IMR-90 (cell line): ENCODE measurements around the gene CALM1. TPM values are rescaled to one million over a fixed set of nuclear protein-coding genes. Genes with fewer than 3 reads are reported as not detected.

ENCODE experiments used
- ATAC-seq: fragments of 200-7000 bp; cut with Tn5 transposase; 2 replicates; pipeline ENCODE4 v1.9.1; 2020; ENCODE audit warnings: low read depth, mild to moderate bottlenecking, moderate library complexity
- BruUV-seq: library from RNA; stranded (reverse); fragments of 400-500 nt; replicated peaks from 2 replicates; lab custom pipeline; 2021; lab: Mats Ljungman, UMichigan
- CTCF ChIA-PET: fragments of 300-600 bp; formaldehyde crosslinking; extraction: SDS; loops from one replicate; lab custom pipeline; 2021; ENCODE audit warnings: antibody characterized with exemption; lab: Yijun Ruan, JAX
- POLR2A ChIA-PET: fragments of 300-600 bp; sonication (Branson Sonifier 250); formaldehyde crosslinking; loops from one replicate; lab custom pipeline; 2022; ENCODE audit warnings: antibody characterized with exemption; ENCODE audit not compliant: unreplicated experiment; lab: Charles Lee
- DNase-seq: peaks from one replicate; pipeline ENCODE4 v3.0.0; 2013
- H2AFZ ChIP-seq: replicated peaks from 2 replicates; pipeline ENCODE3; 2013; ENCODE audit warnings: low read length, mild to moderate bottlenecking; ENCODE audit not compliant: poor library complexity
- H2AK5ac ChIP-seq: 2 replicates; pipeline ENCODE4 v1.6.1; 2013; ENCODE audit warnings: low read depth, low read length, inconsistent platforms
- H2AK9ac ChIP-seq: replicated peaks from 2 replicates; pipeline ENCODE3; 2013; ENCODE audit warnings: mild to moderate bottlenecking, low read depth, low read length, moderate library complexity; ENCODE audit not compliant: poor library complexity
- H2BK120ac ChIP-seq: 2 replicates; pipeline ENCODE4 v1.6.1; 2013; ENCODE audit warnings: low read depth, low read length, inconsistent platforms
- H2BK15ac ChIP-seq: 3 replicates; pipeline ENCODE4 v1.6.1; 2013; ENCODE audit warnings: low read depth, low read length, inconsistent platforms
- H2BK20ac ChIP-seq: 2 replicates; pipeline ENCODE4 v1.6.1; 2013; ENCODE audit warnings: low read depth, mild to moderate bottlenecking, inconsistent platforms, low read length, moderate library complexity
- H2BK5ac ChIP-seq: 2 replicates; pipeline ENCODE4 v1.6.1; 2013; ENCODE audit warnings: mild to moderate bottlenecking, low read depth, low read length, inconsistent platforms; ENCODE audit not compliant: poor library complexity, severe bottlenecking
- H3K14ac ChIP-seq: replicated peaks from 2 replicates; pipeline ENCODE4 v1.6.1; 2013; ENCODE audit warnings: low read depth, low read length, inconsistent platforms
- H3K18ac ChIP-seq: 2 replicates; pipeline ENCODE4 v1.6.1; 2013; ENCODE audit warnings: low read depth, low read length, control low read depth
- H3K23ac ChIP-seq: 2 replicates; pipeline ENCODE4 v1.6.1; 2013; ENCODE audit warnings: low read depth, low read length, inconsistent platforms
- H3K27ac ChIP-seq: 2 replicates; pipeline ENCODE4 v1.5.1; 2013; ENCODE audit warnings: mild to moderate bottlenecking, control low read depth, low read length; ENCODE audit not compliant: insufficient read depth
- H3K27me3 ChIP-seq: 2 replicates; pipeline ENCODE4 v1.6.1; 2013; ENCODE audit warnings: low read length; ENCODE audit not compliant: control insufficient read depth, insufficient read depth
- H3K36me3 ChIP-seq: 2 replicates; pipeline ENCODE4 v1.6.1; 2013; ENCODE audit warnings: low read length, mixed read lengths; ENCODE audit not compliant: control insufficient read depth, insufficient read depth
- H3K4ac ChIP-seq: 2 replicates; pipeline ENCODE4 v1.6.1; 2013; ENCODE audit warnings: low read depth, low read length, inconsistent platforms
- H3K4me1 ChIP-seq: 2 replicates; pipeline ENCODE4 v1.6.1; 2013; ENCODE audit warnings: low read length, mixed read lengths; ENCODE audit not compliant: control insufficient read depth, insufficient read depth
- H3K4me2 ChIP-seq: 2 replicates; pipeline ENCODE4 v1.6.1; 2013; ENCODE audit warnings: low read depth, mild to moderate bottlenecking, control low read depth, low read length, moderate library complexity
- H3K4me3 ChIP-seq: 2 replicates; pipeline ENCODE4 v1.5.1; 2013; ENCODE audit warnings: low read depth, mild to moderate bottlenecking, control low read depth, low read length, moderate library complexity; ENCODE audit not compliant: insufficient read depth
- H3K56ac ChIP-seq: 2 replicates; pipeline ENCODE4 v1.6.1; 2013; ENCODE audit warnings: low read length, inconsistent platforms; ENCODE audit not compliant: insufficient read depth; ENCODE audit errors: extremely low read depth
- H3K79me1 ChIP-seq, 2 experiments: 2 replicates each; pipeline ENCODE4 v1.6.1; 2013; ENCODE audit warnings: low read length in 2 of 2, inconsistent platforms in 1 of 2, low read depth in 1 of 2
- H3K9ac ChIP-seq: 2 replicates; pipeline ENCODE4 v1.6.1; 2013; ENCODE audit warnings: low read depth, low read length, control low read depth
- H3K9me1 ChIP-seq: 2 replicates; pipeline ENCODE4 v1.6.1; 2013; ENCODE audit warnings: low read length, inconsistent platforms; ENCODE audit not compliant: insufficient read depth
- H3K9me3 ChIP-seq: 2 replicates; pipeline ENCODE4 v1.6.1; 2013; ENCODE audit warnings: low read length; ENCODE audit not compliant: control insufficient read depth, insufficient read depth
- H4K20me1 ChIP-seq: 2 replicates; pipeline ENCODE4 v1.6.1; 2013; ENCODE audit warnings: low read length, inconsistent platforms; ENCODE audit not compliant: insufficient read depth
- H4K5ac ChIP-seq: 2 replicates; pipeline ENCODE4 v1.6.1; 2013; ENCODE audit warnings: mild to moderate bottlenecking, low read depth, low read length, control low read depth
- H4K8ac ChIP-seq, 2 experiments: 2 replicates each; pipeline ENCODE4 v1.6.1; 2013; ENCODE audit warnings: low read depth in 2 of 2, low read length in 2 of 2, control low read depth in 1 of 2, inconsistent platforms in 1 of 2
- H4K91ac ChIP-seq: 2 replicates; pipeline ENCODE4 v1.6.1; 2013; ENCODE audit warnings: low read depth, low read length, inconsistent platforms; ENCODE audit not compliant: insufficient read depth
- FOS ChIP-seq: fragments of 150-350 bp; IDR thresholded peaks from 2 replicates; pipeline ENCODE4 v1.6.1; 2016; ENCODE audit warnings: low read depth, low read length
- MAZ ChIP-seq: IDR thresholded peaks from 2 replicates; pipeline ENCODE4 v1.6.1; 2012; ENCODE audit warnings: low read depth, mild to moderate bottlenecking, low read length, improper control_type of control experiment, moderate library complexity, borderline replicate concordance
- NFE2L2 ChIP-seq: fragments of 150-350 bp; IDR thresholded peaks from 2 replicates; pipeline ENCODE4 v1.6.1; 2016; ENCODE audit warnings: low read depth, mild to moderate bottlenecking, low read length
- RFX5 ChIP-seq: IDR thresholded peaks from 2 replicates; pipeline ENCODE4 v1.8.0; 2012; ENCODE audit warnings: low read depth, mild to moderate bottlenecking, low read length, moderate library complexity
- SMC3 ChIP-seq: fragments of 150-350 bp; IDR thresholded peaks from 2 replicates; pipeline ENCODE4 v1.6.1; 2016; ENCODE audit warnings: low read depth, mild to moderate bottlenecking, antibody characterized with exemption, low read length, moderate library complexity
- USF2 ChIP-seq: fragments of 150-350 bp; IDR thresholded peaks from 2 replicates; pipeline ENCODE4 v1.6.1; 2017; ENCODE audit warnings: mild to moderate bottlenecking, antibody characterized with exemption, low read length, low read depth
- WGBS, 2 experiments: methylation state at CpG; one replicate each; pipeline versions ENCODE4 v1.1.5 to v1.1.7; 2013; ENCODE audit warnings: missing lambda C conversion rate in 2 of 2; ENCODE audit not compliant: insufficient read length in 1 of 2; ENCODE audit errors: extremely low coverage in 2 of 2; 5-methylcytosine and 5-hydroxymethylcytosine counted together
- dilution Hi-C: fragments of 300-500 bp; cut with HindIII; formaldehyde crosslinking; loops from one replicate; pipeline ENCODE4 v1.14.3; 2018; ENCODE audit warnings: low sequenced_read_pairs; ENCODE audit not compliant: unreplicated experiment
- in situ Hi-C: fragments of 300-500 bp; cut with MboI; formaldehyde crosslinking; loops from 3 replicates; pipeline ENCODE4 v1.14.3; 2019; ENCODE audit warnings: low sequenced_read_pairs, inconsistent platforms, mixed read lengths
- intact Hi-C: fragments of 100-400 bp; cut with micrococcal nuclease; formaldehyde crosslinking; loops from 2 replicates; pipeline ENCODE4 v1.10.0; 2022
- polyA plus RNA-seq, 3 experiments: library from polyadenylated mRNA; depleted of rRNA; stranded (reverse); fragments of >200 nt; gene quantifications; 2 replicates each; pipeline ENCODE4 v1.2.3, GENCODE V29; 2012; ENCODE audit warnings: low replicate concordance in 1 of 3
- total RNA-seq: library from RNA; depleted of rRNA; stranded (reverse); fragments of >200 nt; gene quantifications from 2 replicates; pipeline ENCODE4 v1.2.3, GENCODE V29; 2012

CALM1 gene
- total and polyA plus RNA-seq, 2 of the 4 experiments (the other 2 are of a cell fraction): 72.9 to 188 TPM

- H3K23ac ChIP-seq: no peak overlapping the region
- H2AFZ ChIP-seq: no peak overlapping the region
- no peak overlapping the region for H2BK20ac ChIP-seq
- no peaks in the 10 kb centered on the region for H3K36me3 ChIP-seq
- no peak overlapping the region for H2AK5ac ChIP-seq
- no TSS peak for BruUV-seq
- POLR2A ChIA-PET: no interaction called here
- H3K79me1 ChIP-seq: no peaks in the 10 kb centered on the region
- no peak overlapping the region for H3K9ac ChIP-seq
- in situ Hi-C loops: no loop called here
- H3K4me2 ChIP-seq: no peak overlapping the region
- no peak overlapping the region for H2BK15ac ChIP-seq
- ATAC-seq (no peak), DNase-seq (no peak)
- TF ChIP-seq MAZ (no peak), FOS (no peak), SMC3 (no peak), NFE2L2 (no peak), RFX5 (no peak), USF2 (no peak)
- H3K4ac ChIP-seq: no peak overlapping the region
- dilution Hi-C loops: no loop called here
- no peak overlapping the region for H3K14ac ChIP-seq
- 75% methylated on average over 1 of the region's 4 CpGs; no CpG with 5 or more reads in 1 of the 2 experiments for WGBS, 2 experiments
- peaks cover 4% of the 10 kb centered on the region for H3K27me3 ChIP-seq
- H4K8ac ChIP-seq: no peak overlapping the region
- no peak overlapping the region for H3K56ac ChIP-seq
- H2BK120ac ChIP-seq: no peak overlapping the region
- H2AK9ac ChIP-seq: no peak overlapping the region
- peaks cover 10% of the 10 kb centered on the region for H3K9me3 ChIP-seq
- no peaks in the 10 kb centered on the region for H3K9me1 ChIP-seq
- H4K91ac ChIP-seq: no peak overlapping the region
- no peaks in the 10 kb centered on the region for H3K4me1 ChIP-seq
- H2BK5ac ChIP-seq: no peak overlapping the region
- no peak overlapping the region for H3K27ac ChIP-seq
- H4K5ac ChIP-seq: no peak overlapping the region
- intact Hi-C loops: no loop called here
- CTCF ChIA-PET: no interaction called here
- no peak overlapping the region for H3K18ac ChIP-seq
- H4K20me1 ChIP-seq: no peaks in the 10 kb centered on the region
- no peak overlapping the region for H3K4me3 ChIP-seq
These were observed 48.2 kb downstream of the CALM1 start for GRCh38 chr14:90445011-90445410.
